Peyer's patch (tissue), 4 donors: ENCODE measurements around the gene COQ8A.

Source experiments
- POLR2A ChIP-seq, 2 donors: fragments of 450-650 bp; IDR thresholded peaks; one replicate each; pipeline ENCODE4 v1.5.1; 2017; ENCODE audit warnings: antibody characterized with exemption in 2 of 2, mild to moderate bottlenecking in 2 of 2, moderate library complexity in 2 of 2
- TF ChIP-seq, protein P1 (sequence below), 6 experiments: fragments of 450-650 bp in 4 of 6; fragments of 200-600 bp in 2 of 6; sonication (generic) in 1 of 6; IDR thresholded peaks; one replicate each; pipeline ENCODE4 v1.5.1; 2017 to 2019; ENCODE audit warnings: antibody characterized with exemption in 6 of 6, mild to moderate bottlenecking in 3 of 6, moderate library complexity in 1 of 6

DNA sequence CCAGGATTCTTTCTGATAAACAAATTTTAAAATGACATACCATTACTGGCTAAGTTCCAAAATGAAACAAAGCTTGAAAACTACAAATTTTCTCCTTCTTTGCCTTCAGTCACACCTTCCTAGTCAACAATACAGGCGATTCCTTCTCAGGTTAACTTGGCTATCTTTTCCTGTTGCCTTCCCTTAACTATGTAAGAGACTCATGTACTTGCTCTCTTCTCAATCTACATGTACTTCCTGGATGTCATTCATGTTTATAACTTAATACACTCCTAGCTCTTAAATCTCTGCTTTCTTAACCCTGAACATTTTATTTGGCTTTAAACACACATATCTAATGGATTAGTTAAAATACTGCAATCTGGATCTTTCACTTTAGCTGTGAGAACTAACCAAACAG, 97.0 kb downstream of the COQ8A start:
- TF ChIP-seq, protein P1, sequence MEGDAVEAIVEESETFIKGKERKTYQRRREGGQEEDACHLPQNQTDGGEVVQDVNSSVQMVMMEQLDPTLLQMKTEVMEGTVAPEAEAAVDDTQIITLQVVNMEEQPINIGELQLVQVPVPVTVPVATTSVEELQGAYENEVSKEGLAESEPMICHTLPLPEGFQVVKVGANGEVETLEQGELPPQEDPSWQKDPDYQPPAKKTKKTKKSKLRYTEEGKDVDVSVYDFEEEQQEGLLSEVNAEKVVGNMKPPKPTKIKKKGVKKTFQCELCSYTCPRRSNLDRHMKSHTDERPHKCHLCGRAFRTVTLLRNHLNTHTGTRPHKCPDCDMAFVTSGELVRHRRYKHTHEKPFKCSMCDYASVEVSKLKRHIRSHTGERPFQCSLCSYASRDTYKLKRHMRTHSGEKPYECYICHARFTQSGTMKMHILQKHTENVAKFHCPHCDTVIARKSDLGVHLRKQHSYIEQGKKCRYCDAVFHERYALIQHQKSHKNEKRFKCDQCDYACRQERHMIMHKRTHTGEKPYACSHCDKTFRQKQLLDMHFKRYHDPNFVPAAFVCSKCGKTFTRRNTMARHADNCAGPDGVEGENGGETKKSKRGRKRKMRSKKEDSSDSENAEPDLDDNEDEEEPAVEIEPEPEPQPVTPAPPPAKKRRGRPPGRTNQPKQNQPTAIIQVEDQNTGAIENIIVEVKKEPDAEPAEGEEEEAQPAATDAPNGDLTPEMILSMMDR (IDR thresholded peaks at IDR 0.05): no peak
- TF ChIP-seq POLR2A (IDR thresholded peaks at IDR 0.05): no peak
